Skin epidermis (tissue), 12 donors: ENCODE results near the gene ADA.
"Not testable (repeated sequence)": the region's sequence is repeated elsewhere in the genome, so short reads cannot be mapped to it uniquely, and the experiment has no call there.

ENCODE experiments used
- H3K27ac ChIP-seq, 21 experiments: fragments of 200-600 bp; sonication (generic) in 11 of 21; one replicate each; pipeline ENCODE4 v1.5.0; 2020; ENCODE audit warnings: mild to moderate bottlenecking in 3 of 21, inconsistent platforms in 2 of 21, moderate library complexity in 2 of 21
- H3K4me3 ChIP-seq, 7 experiments: fragments of 200-600 bp; sonication (generic) in 2 of 7; one replicate each; pipeline ENCODE4 v1.5.0; 2020; ENCODE audit warnings: inconsistent platforms in 2 of 7, mild to moderate bottlenecking in 2 of 7, moderate library complexity in 1 of 7

Gene ADA

DNA sequence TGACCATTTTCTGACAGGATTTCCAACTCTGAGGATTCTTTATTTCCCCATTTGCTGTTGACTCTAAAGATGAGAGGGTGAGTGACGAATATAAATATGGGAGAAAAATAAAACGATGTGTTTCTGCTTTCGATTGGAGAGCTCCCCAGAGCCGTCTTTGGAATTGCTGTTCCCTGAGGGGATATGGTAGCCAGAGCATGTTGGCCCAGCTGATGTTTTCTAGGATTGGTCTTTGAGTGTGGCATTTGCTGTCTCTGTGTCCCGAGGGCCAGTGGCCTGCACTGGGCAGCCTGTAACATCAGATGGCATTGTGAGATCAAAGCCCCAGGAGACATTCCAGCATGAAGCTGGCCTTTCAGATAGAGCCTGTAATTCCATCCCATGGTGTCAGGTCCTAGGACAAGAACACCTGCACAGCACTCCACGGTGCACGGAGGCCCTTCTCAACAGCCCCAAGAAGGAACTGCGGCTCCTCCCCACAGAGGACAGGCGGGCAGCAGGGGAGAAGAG lies 42.4 kb downstream of the ADA start:
- Histone ChIP-seq H3K27ac (peak overlapping the region in 18 of 21 experiments; percentile 14 to 88 (median 62)), H3K4me3 (no peak overlapping the region)

DNA sequence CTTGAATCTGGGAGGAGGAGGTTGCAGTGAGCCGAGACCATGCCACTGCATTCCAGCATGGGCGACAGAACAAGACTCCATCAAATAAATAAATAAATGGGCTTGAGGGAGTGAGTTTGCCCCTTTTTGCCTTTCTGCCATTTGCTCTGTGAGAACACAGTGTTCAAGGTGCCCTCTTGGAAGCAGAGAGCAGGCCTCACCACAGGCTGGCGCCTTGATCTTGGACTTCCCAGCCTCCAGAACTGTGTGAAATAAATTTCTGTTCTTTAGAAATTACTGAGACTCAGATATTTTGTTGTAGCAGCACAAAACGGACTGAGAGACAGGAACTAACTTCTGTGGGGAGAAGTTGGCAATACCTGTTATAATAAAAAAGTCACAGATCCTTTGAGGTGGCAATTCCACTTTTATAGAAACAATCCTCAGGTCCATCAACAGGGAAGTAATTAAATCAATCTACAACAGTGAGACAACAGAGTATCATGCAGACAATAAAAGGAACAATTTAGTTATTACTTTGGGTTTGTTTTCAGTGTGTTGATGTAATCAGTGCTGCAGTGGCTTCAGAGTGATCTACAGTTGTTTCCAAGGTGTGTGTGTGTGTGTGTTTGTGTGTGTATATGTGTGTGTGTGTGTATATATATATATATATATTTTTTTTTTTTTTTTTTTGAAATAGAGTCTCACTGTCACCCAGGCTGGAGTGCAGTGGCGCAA lies 44.6 kb downstream of the ADA start:
- H3K27ac ChIP-seq = no peak overlapping the region

GRCh38 chr20:44603327-44603726 lies 48.2 kb downstream of the ADA start:
- H3K4me3 ChIP-seq = no peak overlapping the region
- no peak overlapping the region for H3K27ac ChIP-seq

More for the DNA sequence above, 44.6 kb downstream of the ADA start:
- no peak overlapping the region for H3K4me3 ChIP-seq

DNA sequence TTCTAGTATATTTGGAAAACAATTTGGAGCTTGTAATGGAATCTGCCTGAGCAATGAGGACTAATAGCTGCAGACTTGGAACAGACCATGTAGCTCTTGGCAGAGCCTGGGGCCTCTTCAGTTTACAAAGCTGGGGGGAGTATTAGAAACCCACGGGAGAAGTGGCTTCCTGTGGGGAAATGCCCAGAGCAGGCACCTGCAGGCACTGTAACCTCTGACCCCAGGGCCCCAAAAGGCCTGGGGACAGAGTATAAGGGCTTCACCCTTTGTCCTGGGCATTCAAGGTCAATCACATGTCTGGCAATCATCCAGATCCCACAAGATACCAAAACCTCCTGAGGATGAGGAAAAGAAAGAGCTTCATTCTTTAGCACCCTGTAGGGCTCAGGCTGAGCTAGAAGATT lies 49.7 kb downstream of the ADA start:
- H3K27ac ChIP-seq = peak overlapping the region in 17 of 21 experiments; percentile 4 to 89 (median 70)
- no peak overlapping the region for H3K4me3 ChIP-seq

DNA sequence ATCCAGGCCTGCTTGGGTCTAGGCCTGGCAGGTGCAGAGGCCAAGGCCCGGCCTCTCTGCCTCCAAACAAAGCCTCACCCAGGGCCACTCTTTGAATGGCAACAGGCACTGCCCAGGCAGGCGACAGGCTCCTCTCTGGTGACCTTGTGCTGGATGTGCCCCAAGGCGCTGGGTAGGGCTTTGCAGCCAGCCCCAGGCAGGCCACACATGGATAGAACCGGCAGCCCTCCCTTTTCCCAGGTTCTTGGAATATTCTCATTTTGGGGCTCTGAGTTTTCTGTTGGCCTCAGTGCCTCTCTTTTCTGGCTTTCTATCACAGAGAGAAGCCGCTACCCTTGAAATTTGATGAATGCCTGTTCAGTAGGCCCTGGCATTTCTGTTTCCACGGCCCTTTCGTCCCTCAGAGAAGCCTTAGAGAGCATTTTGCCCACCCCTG lies 50.2 kb downstream of the ADA start:
- peak overlapping the region in 18 of 21 experiments; percentile 4 to 89 (median 72) for H3K27ac ChIP-seq
- H3K4me3 ChIP-seq = no peak overlapping the region

DNA sequence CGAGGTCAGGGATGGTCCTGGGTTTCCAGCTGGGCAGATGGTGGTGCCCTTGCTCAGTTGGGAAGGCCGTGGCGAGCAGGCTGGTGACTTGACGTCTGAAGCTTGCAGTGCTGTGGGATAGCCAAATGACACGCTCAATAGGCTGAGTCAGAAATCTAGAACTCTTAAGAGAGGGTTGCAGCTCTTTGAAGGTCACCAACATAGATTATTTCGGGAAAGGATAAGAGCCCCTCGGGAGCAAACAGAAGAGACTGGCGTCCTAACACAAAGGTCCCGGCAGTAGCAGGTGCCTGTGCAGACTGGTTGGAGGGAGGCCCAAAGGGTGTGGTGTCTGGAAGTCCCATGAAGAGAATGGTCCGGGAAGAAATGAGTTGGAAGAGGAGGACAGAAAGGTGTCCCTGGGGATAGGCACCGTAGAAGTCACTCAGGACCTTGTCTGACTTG lies 50.7 kb downstream of the ADA start:
- peak overlapping the region in 17 of 21 experiments; percentile 4 to 89 (median 73) for H3K27ac ChIP-seq
- H3K4me3 ChIP-seq = no peak overlapping the region

DNA sequence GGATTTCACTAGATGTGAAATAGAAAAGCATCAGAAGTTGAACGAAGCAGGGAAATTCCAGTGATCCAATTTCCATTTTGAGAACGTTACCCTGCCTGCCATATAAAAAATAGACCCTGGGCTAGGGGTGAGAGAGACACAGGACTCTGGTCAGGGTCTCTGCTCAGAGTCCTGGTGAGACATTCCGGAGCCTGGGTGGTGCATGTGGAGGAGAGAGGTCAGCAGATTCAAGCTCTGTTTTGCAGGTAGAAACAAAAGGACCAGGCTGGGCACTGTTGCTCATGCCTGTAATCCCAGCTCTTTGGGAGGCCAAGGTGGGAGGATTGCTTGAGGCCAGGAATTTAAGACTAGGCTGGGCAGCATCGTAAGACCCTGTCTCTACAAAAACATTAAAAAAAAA lies 51.2 kb downstream of the ADA start:
- no peak overlapping the region for H3K4me3 ChIP-seq
- peak overlapping the region in 13 of 21 experiments; percentile 4 to 89 (median 76) for H3K27ac ChIP-seq

DNA sequence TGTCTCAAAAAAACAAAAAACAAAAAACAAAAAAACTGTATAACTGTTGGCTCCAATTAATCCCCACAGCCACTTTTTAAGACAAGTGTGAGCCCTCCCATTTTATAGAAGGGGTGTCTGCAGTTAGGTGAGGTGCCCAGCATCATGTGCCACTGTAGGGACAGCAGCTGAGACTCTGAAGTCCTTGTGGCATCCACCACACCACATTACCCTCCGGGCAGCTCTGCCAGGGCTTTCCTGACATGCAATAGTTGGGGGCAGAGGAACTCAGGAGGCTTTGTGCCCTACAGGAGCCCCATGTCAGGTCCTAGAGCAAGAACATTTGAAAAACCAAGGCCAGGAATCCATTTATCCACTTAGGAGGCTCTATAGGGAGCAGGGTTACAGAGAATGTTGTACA lies 51.8 kb downstream of the ADA start:
- no peak overlapping the region for H3K4me3 ChIP-seq
- H3K27ac ChIP-seq = peak overlapping the region in 12 of 21 experiments; percentile 4 to 89 (median 76)

- Histone ChIP-seq H3K4me3 (no peak overlapping the region), H3K27ac (peak overlapping the region in 16 of 21 experiments; percentile 34 to 89 (median 62))
These were observed 52.8 kb downstream of the ADA start for GRCh38 chr20:44598423-44599305.

GRCh38 chr20:44597930-44598329 lies 53.6 kb downstream of the ADA start:
- no peak overlapping the region for H3K4me3 ChIP-seq
- H3K27ac ChIP-seq = peak overlapping the region in 15 of 21 experiments; percentile 21 to 89 (median 64)

DNA sequence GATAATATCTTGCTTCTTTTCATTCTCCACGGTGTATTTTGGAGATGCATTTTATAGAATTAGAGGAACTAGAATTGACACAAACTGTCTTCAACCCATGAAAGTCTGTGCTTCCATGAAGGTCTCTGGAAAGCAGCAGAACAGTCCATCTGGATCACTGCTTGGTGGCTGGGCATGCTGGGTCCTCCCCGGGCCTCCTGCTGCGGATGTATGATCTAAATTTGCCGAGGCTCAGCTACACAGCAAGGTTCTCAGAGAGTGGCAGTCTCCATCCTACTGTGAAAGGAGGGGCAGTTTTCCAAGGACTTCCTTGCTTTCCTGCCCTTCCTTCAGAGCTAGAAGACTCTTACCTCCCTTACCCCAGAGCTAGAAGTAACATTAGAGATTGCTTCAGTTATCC lies 54.0 kb downstream of the ADA start:
- H3K27ac ChIP-seq = peak overlapping the region in 12 of 21 experiments; percentile 21 to 89 (median 65)
- H3K4me3 ChIP-seq = no peak overlapping the region

GRCh38 chr20:44596876-44597275 lies 54.6 kb downstream of the ADA start:
- H3K27ac ChIP-seq = peak overlapping the region in 4 of 21 experiments; percentile 20 to 85 (median 59)
- H3K4me3 ChIP-seq = no peak overlapping the region

DNA sequence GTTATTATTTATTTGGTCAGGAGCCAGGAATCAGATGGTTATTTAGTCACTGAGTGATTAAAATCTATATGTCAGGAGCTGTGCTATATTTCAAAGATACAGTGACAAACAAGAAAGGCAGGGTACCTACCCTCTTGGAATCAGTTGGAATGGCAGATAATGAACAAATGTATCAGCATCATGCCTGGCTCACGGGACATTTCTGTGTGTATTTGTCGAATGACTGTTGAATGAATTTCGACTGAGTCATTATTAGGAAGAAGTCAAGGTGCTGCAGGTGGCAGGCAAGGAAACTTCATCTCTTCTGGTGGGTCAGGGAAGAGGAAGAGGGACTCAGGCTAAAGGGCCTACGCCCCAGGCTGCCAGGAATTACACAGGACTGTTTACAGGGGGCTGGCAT lies 55.5 kb downstream of the ADA start:
- Histone ChIP-seq H3K4me3 (no peak overlapping the region), H3K27ac (peak overlapping the region in 3 of 21 experiments; percentile 14 to 85 (median 47))

- peak overlapping the region in 7 of 21 experiments; percentile 5 to 49 (median 35) for H3K27ac ChIP-seq
- H3K4me3 ChIP-seq = no peak overlapping the region
These were observed 56.8 kb downstream of the ADA start for GRCh38 chr20:44594730-44595129.

DNA sequence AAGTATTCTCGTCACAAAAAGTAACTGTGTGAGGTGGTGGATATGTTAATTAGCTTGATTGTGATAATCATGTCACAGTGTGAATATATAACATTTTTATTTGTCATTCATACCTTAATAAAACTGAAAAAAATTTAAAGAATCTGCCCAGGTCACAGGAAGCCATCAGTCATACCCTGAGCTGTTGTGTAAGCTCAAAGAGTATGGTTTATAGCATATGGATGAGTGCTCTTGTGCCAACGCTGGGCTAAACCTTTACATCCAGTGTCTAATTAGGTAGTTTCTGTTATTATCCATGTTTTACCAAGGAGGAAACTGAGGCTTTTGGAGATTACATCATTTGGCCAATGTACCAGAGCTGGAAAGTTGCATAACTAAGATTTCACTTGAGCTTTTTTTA lies 57.7 kb downstream of the ADA start:
- H3K27ac ChIP-seq = no peak overlapping the region

GRCh38 chr20:44592366-44592765 lies 59.1 kb downstream of the ADA start:
- Histone ChIP-seq H3K27ac (no peak overlapping the region), H3K4me3 (no peak overlapping the region)

More for the DNA sequence above, 57.7 kb downstream of the ADA start:
- H3K4me3 ChIP-seq = no peak overlapping the region

DNA sequence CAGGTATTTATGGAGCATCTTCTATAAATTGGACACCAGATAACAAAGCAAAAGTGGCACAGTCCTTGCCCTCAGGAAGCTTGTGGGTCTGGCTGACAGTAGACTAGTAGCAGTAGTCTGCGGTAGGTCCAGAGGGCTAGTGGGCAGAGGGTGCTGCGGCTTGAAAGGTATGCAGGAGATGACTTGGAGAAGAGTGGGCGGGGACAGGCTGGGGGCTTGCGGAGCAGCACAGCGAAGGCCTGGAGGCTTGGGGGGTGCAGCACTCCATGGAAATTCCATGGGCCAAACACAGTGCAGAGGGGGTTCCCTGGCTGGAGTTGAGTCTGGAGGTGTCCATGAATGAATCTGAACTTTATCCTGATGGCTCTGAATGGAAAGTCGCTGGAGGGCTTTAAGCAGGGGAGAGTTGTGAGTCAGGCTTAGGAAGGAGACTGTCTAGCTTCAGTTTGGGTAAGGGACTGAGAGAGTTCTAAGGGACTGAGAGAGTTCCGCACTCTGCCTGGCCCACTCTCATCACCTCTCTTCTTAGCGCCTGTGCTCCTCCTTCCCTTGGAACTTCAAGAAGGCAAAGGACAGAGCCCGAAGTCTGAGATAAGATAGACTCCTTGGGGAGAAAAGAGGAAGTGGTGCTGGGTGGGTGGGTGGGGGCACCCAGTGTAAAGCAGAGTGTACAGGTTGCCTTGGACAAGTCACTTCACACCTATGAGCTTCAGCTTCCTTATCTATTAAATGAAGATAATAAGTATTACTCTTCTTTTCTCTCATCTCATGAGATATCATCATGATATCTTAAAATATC lies 60.3 kb downstream of the ADA start:
- no peak overlapping the region for H3K27ac ChIP-seq

DNA sequence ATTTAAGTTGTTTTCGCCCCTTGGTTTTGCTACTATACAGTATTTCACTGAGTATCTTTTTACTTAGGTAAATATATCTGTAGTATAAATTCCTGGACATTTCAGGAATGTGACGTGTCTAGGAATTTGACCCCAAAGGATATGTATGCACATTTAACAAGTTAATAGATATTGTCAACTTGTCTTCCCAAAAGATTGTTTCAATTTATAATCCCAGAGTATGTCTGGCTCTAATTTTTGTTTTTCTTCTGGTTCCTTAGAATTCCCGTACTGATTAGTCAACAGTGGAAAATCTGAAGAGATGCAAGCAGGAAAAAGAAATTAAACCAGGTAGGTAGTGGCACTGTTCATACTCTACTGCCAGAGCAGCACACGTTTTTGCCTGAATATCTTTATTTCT lies 62.0 kb downstream of the ADA start:
- Histone ChIP-seq H3K4me3 (no peak overlapping the region), H3K27ac (no peak overlapping the region)

More for the DNA sequence above, 60.3 kb downstream of the ADA start:
- no peak overlapping the region for H3K4me3 ChIP-seq

DNA sequence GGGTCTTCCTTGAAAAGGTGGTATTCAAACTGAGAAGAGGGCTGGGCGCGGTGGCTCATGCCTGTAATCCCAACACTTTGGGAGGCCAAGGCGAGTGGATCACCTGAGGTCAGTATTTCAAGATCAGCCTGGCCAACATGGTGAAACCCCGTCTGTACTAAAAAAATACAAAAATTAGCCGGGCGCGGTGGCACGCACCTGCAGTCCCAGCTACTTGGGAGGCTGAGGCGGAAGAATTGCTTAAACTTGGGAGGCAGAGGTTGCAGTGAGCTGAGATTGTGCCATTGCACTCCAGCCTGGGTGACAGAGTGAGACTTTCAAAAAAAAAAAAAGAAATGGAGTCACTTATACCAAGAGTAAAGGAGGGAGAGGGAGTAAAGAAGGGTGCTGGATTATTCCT lies 63.2 kb downstream of the ADA start:
- not testable (repeated sequence) for H3K4me3 ChIP-seq
- peak overlapping the region in 1 of 21 experiments; percentile 13 for H3K27ac ChIP-seq
